GM19372 (cell line): ENCODE results near the gene SLC37A1.

Experiments used
- ATAC-seq: cut with Tn5 transposase; IDR thresholded peaks from one replicate; pipeline ENCODE4 v1.9.1; 2021; ENCODE audit warnings: mild to moderate bottlenecking, low read depth, moderate library complexity; ENCODE audit not compliant: unreplicated experiment

The SLC37A1 gene

GRCh38 chr21:42476388-42477331 is 37.0 kb upstream of the SLC37A1 start:
- no peak for ATAC-seq

- ATAC-seq: peak; percentile 45
Observed at GRCh38 chr21:42478504-42478903, 35.1 kb upstream of the SLC37A1 start.

DNA sequence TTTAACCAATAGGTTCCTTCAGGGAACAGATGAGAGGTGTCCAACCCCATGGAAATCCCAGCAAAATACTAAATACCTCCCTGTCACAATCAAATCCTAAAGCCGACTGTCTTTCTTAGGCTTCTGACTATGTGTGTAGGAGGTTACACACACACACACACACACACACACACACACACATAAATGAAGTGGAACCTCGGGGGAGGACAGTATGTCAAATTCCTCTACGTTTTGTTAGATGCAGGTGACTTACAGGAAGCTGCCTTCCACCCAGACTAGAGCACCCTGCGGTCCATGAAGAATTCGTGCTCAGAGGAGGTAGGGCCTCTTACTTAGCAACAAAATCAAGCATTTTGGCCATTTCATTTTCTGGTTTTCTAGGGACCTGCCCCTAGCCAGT is 34.1 kb upstream of the SLC37A1 start:
- ATAC-seq: no peak

DNA sequence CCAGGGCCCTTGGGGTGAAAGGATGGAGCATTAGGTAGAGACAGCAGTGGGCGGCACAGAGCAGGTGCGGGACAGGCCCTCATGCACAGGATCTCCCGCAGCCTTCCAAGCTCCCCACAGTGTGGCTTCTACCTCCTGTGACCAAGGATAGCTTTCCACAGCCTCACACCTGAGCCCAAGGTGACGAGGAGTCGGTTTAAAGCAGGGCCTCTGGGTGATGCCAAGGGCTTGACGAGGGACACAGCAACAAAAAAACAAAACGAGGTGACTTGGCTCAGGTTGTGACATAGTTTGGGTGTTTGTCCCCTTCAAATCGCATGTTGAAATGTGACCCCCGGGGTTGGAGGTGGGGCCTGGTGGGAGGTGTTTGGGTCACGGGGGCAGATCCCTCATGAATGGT is 32.9 kb upstream of the SLC37A1 start:
- no peak for ATAC-seq

GRCh38 chr21:42481169-42481568 is 32.5 kb upstream of the SLC37A1 start:
- no peak for ATAC-seq

DNA sequence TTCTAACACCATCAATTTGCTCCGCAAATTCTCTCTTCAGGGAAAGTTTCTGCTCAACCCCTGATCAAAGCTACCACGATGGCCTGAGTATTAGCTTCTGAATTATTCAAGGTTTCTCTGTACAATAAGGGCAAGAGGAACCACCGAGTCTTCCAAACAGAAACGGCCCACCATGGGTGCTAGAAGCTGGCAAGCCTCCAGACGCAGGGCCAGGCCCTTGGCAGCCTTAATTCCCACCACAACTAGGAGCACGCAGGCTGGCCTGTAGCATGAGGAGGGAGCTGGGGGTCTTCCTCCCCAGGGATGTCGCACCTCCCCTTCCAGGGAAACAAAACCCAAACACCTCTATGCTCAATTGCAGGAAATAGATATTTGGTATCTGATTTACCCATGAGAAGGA is 28.7 kb upstream of the SLC37A1 start:
- ATAC-seq: no peak

DNA sequence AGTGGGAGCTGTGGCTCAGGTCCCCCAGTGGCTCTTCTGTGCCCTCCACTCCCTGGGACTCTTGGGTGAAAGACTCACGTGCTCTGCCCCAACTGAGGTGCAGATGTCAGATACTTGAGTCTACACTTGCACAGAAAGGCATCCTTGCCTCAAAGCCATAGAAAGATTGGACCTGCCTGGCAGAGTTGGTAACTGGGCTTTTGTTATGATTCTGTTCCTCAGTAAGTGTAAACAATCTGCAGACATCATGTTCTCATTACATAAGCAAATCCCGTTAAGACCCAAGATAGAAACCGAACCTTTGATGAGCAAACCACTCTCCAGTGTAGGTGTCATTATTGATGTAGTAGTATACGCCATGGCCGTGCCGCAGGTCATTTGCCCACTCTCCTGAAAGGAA is 27.6 kb upstream of the SLC37A1 start:
- ATAC-seq: no peak

GRCh38 chr21:42486531-42486930 is 27.1 kb upstream of the SLC37A1 start:
- no peak for ATAC-seq

- ATAC-seq: no peak
Observed at GRCh38 chr21:42489006-42489563, 24.6 kb upstream of the SLC37A1 start.

DNA sequence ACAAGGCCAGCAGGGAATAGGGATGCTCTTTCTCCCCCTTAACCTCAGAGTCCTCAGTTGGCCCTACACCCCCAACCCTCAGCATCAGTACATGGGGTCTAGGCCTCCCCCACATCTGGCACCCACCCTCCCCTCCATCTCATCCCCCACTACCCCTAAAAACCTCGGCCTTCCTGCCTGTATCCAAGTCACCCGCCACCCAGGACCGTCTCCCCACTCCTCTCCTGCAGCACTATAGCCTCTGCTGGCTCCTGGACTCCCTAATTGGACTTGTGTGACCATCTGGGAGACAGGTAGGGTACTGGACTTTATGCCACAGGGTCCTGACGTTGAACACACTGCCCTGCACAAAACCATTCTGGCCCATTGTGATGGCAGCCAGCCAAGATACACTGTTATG is 23.7 kb upstream of the SLC37A1 start:
- no peak for ATAC-seq

GRCh38 chr21:42490720-42491119 is 22.9 kb upstream of the SLC37A1 start:
- ATAC-seq: no peak

GRCh38 chr21:42491328-42491727 is 22.3 kb upstream of the SLC37A1 start:
- ATAC-seq: no peak

DNA sequence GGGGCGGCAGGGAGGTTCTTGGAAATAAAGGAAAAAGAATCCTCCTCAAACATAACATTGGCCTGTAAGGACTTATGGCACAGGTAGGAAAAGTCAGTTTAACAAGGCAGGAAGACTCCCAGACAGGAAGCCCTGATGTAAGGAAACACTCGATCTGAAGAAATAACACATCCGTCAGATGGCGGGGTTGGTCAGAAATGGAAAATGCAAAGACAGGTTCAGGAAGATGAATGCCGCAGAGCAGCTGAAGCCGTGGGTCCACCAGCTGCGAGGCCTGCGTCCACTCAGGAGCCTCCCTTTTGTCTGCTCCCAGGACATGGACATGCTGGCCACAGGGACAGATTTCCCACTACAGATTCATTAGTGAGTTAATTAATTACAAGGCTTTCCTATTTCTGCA is 21.5 kb upstream of the SLC37A1 start:
- no peak for ATAC-seq

DNA sequence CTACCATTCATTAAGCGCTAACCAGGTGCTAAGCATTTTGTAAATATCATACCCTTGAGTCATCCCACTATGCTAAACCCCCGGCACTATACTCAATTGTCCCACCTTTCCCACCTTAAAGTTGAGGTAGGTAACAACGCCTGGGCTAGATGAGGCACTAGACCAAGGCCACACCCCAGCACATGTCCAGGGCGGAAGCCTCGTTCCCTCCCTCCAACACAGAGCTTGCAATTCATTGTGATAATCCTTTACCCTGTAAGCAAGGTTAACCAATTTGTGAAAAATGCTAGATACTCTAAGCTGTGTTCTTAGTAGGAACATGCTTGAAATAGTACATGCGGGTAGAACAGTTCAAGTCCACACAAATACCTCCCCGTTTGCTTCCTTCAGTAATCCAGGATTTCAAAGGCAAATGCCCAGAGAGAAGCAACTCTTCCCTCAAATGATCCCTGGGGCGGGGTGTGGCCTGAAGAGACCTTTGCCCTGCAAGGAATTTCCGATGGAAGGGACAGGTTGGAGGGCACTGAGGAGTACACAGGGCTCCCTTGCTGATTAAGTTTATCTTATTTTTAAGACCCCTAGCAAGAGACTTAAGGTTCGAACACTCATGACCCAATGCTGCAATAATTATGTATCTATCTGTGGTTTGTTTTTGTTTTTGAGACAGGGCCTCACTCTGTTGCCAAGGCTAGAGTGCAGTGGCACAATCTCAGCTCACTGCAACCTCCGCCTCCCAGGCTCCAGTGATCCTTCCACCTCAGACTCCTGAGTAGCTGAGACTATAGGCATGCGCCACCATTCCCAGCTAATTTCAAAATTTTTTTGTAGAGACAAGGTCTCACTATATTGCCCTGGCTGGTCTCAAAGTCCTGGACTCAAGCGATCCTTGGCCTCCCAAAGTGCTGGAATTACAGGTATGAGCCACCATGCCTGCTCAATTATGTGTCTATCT is 20.3 kb upstream of the SLC37A1 start:
- ATAC-seq: no peak

DNA sequence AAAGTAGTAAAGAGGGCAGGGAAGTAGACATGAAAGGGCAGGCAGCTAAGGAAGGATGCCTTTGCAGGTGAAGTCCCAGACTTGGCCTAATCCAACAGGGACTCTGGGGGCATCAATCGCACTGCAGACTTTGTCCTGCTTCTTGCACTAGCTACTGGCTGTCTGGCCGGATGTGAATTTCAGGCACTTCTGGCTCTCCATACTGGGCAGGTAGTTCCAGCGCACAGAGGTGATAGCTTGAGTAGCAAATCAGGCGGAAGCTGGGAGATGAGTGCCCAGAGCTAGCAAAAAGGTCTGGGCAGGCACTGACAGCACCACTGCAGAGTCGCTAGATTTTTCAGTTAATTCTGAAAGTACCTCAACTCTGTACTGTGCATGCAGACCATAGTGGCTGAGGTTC is 18.6 kb upstream of the SLC37A1 start:
- ATAC-seq: no peak

DNA sequence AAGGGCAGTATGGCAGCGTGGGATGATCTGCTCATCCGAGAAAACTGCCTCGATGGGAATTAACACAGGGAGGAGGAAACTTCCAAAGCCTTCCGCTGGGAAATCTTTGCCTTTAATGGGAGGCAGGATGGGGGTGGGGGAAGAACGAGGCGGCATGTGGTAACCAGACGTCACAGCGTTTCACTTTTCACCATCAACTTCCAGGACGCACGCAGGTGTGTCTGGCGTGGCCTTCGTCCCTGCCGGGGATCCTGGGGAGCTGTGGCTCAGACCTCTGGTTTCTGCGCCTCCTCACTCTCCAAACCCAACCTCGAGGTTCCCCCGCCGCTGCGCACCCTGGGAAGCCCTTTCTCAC is 17.9 kb upstream of the SLC37A1 start:
- no peak for ATAC-seq

DNA sequence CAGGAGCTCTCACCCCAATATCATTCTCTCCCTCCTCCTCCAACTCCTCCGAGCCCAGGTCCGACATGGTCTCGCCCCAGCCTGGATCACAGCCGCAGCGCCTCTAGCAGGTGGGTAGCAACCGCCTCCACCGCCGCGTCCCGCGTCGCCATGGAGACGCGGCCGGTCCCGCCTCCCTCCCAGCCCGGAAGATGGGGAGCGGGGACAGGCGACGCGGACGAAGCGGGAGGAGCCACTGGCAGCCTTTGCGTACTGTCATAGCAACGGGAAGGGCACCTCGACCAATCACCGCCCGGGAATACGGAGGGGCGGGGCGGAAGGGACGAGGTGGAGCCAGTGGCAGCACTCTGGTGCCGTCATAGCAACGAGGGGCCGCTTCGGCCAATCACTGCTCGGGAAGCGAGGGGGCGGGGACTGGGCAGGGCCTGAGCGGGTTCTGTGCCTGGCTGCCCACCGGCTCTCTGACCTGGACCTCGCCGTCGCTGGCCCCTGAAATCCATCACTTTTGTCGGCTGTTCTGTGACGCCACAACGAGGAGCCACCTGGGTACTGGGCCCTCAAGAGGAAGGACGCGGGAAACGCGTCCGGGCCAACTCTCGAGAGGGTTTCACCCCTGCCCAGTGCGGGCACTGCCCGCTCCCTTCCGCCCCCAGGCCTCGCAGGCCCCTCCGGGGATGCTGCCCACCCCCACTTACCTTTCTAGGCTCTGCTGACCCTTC is 17.4 kb upstream of the SLC37A1 start, which contains the start of gene RSPH1:
TSS of gene RSPH1 (minus strand) at position 105 of the 719 bp plus-strand sequence. CDS start at position 67, 38 bp downstream.
- ATAC-seq: peak; percentile 97

- no peak for ATAC-seq
Observed at GRCh38 chr21:42496839-42497202, 16.8 kb upstream of the SLC37A1 start.

DNA sequence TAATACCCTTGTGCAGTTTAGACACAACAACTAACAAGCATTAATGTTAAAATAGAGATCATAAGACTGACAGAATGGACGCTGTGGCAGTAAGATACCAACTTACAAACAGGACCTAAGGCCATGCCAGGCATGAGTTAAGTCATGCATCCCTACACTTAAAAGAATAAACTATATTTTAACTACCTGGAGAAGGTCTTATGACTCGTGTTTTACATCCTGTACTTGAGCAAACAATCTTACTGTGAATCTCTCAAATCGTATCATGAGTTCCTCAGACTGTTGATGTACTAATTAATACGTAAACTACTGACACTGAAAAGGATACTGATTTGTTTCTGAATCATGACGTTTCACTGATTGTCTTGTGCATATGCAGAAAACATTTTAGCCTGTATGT is 15.6 kb upstream of the SLC37A1 start:
- ATAC-seq: no peak

DNA sequence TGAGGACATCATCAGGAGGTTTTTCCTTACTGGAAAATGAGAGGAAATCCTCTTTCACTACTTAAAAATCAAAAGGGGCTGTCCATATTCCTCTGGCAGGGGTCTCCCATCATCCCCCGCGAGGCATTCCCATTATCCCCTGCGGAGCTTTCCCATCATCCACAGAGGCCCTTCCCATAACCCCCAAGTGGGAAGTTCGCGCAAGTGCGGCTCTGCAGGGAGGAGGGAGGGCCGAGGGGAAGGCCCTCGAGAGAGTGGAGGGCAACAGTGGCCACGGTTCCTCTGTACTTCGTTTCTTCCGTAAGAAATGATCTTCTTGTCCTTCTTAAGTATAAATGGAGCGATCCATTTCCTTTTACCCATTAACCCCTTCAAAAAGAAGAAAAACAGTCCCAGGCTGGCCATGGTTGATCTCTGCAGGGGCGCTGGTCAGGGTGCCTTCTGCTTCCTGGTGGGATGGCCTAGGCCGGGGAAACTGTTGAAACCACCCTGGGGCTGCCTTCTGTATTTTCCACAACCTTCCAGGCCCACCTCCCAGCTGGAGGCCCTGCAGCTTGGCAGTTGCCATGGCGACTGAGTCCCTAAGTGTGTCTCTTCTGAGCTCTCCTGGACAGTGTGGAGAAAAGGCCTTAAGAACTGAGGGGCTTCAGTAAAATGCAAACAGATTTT is 14.1 kb upstream of the SLC37A1 start:
- ATAC-seq: no peak
